ENCODE measurements around the gene AIFM2. TPM values are rescaled to one million over a fixed set of nuclear protein-coding genes. Genes with fewer than 3 reads are reported as not detected.
"Not testable (repeated sequence)": the region's sequence is repeated elsewhere in the genome, so short reads cannot be mapped to it uniquely, and the experiment has no call there.

The AIFM2 gene
- total RNA-seq, 2 donors from 2014 or later: 17.1 to 17.9 TPM

DNA sequence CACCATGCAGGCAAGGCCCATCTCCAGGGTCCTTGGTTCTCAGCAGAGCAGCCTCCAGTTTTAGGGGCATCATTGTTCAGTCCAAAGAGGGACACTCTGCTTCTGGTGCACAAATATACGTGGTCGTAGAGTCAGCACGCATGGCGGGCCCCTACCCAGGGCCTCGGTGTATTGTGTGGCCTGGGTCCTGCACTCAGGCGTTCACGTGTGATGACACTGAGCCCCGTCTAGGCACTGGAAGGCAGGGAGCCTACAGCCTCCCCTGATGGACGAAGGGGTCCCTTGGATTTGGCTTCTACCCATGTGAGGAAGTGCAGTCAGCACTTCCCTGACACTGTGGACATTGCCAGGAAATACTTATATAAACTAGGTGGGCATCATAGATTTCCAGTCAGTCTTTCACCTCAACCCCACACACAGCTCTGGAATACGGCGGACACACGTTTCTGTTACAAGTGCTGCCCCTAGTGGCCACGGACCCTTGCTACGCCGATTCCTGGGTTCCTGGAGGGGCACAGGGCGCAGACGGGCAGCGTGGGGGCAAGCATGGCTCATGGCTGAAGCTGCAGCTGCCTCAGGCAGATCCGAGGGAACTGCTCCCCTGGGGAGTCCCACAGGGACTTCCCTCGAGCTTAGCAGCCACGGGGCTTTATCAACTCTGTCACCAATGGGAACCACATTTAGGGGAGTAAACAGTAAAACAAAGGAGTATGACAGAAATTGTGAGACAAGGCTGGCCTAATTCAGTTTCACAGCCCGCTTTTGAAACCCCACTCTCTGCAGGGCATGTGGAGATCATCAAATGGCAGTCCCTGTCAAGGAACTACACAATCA, 25.4 kb downstream of the AIFM2 start:
- H3K36me3 ChIP-seq: peaks cover 3% of the 10 kb centered on the region
- no peak overlapping the region for H3K27ac ChIP-seq
- no peaks in the 10 kb centered on the region for H3K4me1 ChIP-seq (ENCODE audit: control insufficient read depth in 1 of 2, low read depth in 2 of 2)
- no peak overlapping the region for H3K4me3 ChIP-seq
- DNase-seq (ENCODE audit: low spot score) (no peak), ATAC-seq (ENCODE audit: insufficient number of reproducible peaks, low FRiP score, low read depth) (no peak)
- TF ChIP-seq, protein P1, sequence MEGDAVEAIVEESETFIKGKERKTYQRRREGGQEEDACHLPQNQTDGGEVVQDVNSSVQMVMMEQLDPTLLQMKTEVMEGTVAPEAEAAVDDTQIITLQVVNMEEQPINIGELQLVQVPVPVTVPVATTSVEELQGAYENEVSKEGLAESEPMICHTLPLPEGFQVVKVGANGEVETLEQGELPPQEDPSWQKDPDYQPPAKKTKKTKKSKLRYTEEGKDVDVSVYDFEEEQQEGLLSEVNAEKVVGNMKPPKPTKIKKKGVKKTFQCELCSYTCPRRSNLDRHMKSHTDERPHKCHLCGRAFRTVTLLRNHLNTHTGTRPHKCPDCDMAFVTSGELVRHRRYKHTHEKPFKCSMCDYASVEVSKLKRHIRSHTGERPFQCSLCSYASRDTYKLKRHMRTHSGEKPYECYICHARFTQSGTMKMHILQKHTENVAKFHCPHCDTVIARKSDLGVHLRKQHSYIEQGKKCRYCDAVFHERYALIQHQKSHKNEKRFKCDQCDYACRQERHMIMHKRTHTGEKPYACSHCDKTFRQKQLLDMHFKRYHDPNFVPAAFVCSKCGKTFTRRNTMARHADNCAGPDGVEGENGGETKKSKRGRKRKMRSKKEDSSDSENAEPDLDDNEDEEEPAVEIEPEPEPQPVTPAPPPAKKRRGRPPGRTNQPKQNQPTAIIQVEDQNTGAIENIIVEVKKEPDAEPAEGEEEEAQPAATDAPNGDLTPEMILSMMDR (IDR thresholded peaks at IDR 0.05): peak; percentile 24
- H3K27me3 ChIP-seq (replicated peaks; ENCODE audit: insufficient read depth): no peaks in the 10 kb centered on the region
- H3K9me3 ChIP-seq: no peaks in the 10 kb centered on the region

DNA sequence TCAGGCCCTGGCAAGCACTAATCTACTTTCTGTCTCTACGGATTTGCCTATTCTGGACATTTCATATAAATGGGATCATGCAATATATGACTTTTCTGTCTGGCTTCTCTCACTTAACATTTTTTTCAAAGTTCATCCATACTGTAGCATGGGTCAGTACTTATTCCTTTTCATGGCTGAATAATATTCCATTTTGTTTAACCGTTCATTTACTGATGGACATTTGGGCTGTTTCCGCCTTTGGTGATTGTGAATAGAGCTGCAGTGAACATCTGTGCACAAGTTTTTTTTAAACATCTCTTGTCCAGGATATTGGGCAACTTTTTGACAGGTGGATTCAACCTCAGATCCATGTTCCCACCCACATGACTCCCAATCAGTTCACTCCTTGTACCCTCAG, 31.0 kb downstream of the AIFM2 start:
- no peak for DNase-seq (ENCODE audit: low spot score)
- no peak for ATAC-seq (ENCODE audit: insufficient number of reproducible peaks, low FRiP score, low read depth)
- Histone ChIP-seq H3K27ac (no peak overlapping the region), H3K9me3 (no peaks in the 10 kb centered on the region), H3K4me1 (ENCODE audit: control insufficient read depth in 1 of 2, low read depth in 2 of 2) (no peaks in the 10 kb centered on the region), H3K36me3 (peaks cover 9% of the 10 kb centered on the region), H3K4me3 (no peak overlapping the region), H3K27me3 (replicated peaks; ENCODE audit: insufficient read depth) (no peaks in the 10 kb centered on the region)
- TF ChIP-seq, protein P1 (IDR thresholded peaks at IDR 0.05): no peak

DNA sequence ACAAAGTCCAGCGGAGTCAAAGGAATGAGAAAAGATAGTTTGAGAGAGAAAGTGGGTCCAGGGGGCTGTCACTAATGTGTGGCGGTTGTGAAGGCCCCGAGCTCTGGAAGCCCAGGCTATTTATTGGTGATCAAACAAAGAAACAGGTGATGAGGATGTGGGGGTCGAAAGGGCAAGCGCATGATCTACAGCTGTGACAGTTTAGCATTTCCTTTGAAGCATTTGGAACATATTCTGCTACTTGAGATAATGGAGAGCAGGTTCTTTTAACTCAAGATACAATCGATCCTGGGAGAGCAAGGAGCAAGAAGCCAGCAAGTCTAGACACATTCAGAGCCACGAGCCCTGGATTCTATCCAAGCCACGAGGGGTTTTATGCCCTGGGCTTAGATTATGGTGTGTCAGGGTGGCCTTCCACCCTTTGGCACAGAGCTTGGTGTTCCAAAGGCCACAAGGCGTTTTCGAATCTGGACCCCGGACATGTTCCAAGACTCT, 31.5 kb downstream of the AIFM2 start:
- H3K27ac ChIP-seq; H3K4me3 ChIP-seq; ATAC-seq (ENCODE audit: insufficient number of reproducible peaks, low FRiP score, low read depth); DNase-seq (ENCODE audit: low spot score); H3K4me1 ChIP-seq (ENCODE audit: control insufficient read depth in 1 of 2, low read depth in 2 of 2); H3K9me3 ChIP-seq; H3K27me3 ChIP-seq (replicated peaks; ENCODE audit: insufficient read depth): not testable (repeated sequence)
- peaks cover 11% of the 10 kb centered on the region for H3K36me3 ChIP-seq

GRCh38 chr10:70098271-70098670, 34.4 kb downstream of the AIFM2 start:
- Histone ChIP-seq H3K9me3 (no peaks in the 10 kb centered on the region), H3K27ac (no peak overlapping the region), H3K4me1 (ENCODE audit: control insufficient read depth in 1 of 2, low read depth in 2 of 2) (no peaks in the 10 kb centered on the region), H3K27me3 (replicated peaks; ENCODE audit: insufficient read depth) (no peaks in the 10 kb centered on the region), H3K4me3 (no peak overlapping the region), H3K36me3 (peaks cover 15% of the 10 kb centered on the region)
- no peak for ATAC-seq (ENCODE audit: insufficient number of reproducible peaks, low FRiP score, low read depth)
- no peak for DNase-seq (ENCODE audit: low spot score)
- TF ChIP-seq, protein P1 (IDR thresholded peaks at IDR 0.05): no peak

DNA sequence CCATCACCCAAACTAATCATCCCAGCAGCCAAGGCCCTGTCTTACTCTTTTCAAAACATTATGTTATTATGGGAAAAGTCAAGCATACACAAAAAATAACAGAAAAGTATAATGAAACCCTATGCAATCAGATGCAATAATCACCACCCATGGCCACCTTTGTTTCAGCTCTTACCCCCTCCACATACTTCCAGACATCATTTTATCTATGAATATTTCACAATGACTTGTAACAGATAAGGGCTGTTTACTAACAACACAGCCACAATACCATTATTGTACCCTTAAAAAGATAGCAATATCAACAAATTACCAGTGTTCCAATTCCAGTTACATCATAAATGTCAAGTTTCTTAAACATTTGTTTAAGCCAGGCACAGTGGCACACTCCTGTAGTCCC, 35.2 kb downstream of the AIFM2 start:
- no peaks in the 10 kb centered on the region for H3K4me1 ChIP-seq (ENCODE audit: control insufficient read depth in 1 of 2, low read depth in 2 of 2)
- H3K4me3 ChIP-seq: no peak overlapping the region
- TF ChIP-seq, protein P1 (IDR thresholded peaks at IDR 0.05): no peak
- ATAC-seq (ENCODE audit: insufficient number of reproducible peaks, low FRiP score, low read depth) (no peak), DNase-seq (ENCODE audit: low spot score) (no peak)
- peaks cover 15% of the 10 kb centered on the region for H3K36me3 ChIP-seq
- no peaks in the 10 kb centered on the region for H3K27me3 ChIP-seq (replicated peaks; ENCODE audit: insufficient read depth)
- H3K9me3 ChIP-seq: no peaks in the 10 kb centered on the region
- no peak overlapping the region for H3K27ac ChIP-seq
